Measurements from ENCODE around the gene SH2B3. TPM values are rescaled to one million over a fixed set of nuclear protein-coding genes. Genes with fewer than 3 reads are reported as not detected.
"Not testable (repeated sequence)": the region's sequence is repeated elsewhere in the genome, so short reads cannot be mapped to it uniquely, and the experiment has no call there.

The SH2B3 gene
- total and polyA plus RNA-seq, 2 donors = 8.4 to 9.1 TPM

- Histone ChIP-seq H3K27ac (ENCODE audit: low read depth in 1 of 2, low read length in 1 of 2) (no peak overlapping the region), H3K9me3 (ENCODE audit: control insufficient read depth in 2 of 2, insufficient read depth in 1 of 2, low read length in 1 of 2) (no peaks in the 10 kb centered on the region), H3K4me1 (ENCODE audit: control insufficient read depth in 2 of 2, insufficient read depth in 2 of 2, low read length in 2 of 2) (peaks cover 4 to 12% of the 10 kb centered on the region in 2 donors), H3K27me3 (ENCODE audit: control insufficient read depth in 2 of 2, insufficient read depth in 1 of 2, low read length in 1 of 2) (peaks cover 0 to 15% of the 10 kb centered on the region in 2 donors), H3K36me3 (ENCODE audit: control insufficient read depth in 2 of 2, insufficient read depth in 2 of 2, low read length in 1 of 2) (no peaks in the 10 kb centered on the region), H3K4me3 (ENCODE audit: low read length in 2 of 2) (no peak overlapping the region)
- WGBS = 98% methylated on average over 3 of the region's 3 CpGs
- DNase-seq (ENCODE audit: low read depth in 6 of 9, low spot score in 9 of 9) = no peak
Observed at GRCh38 chr12:111363578-111363977, 42.1 kb upstream of the SH2B3 start.

GRCh38 chr12:111366075-111366474 is 39.6 kb upstream of the SH2B3 start:
- 97% methylated on average over 10 of the region's 10 CpGs for WGBS
- peaks cover 7 to 18% of the 10 kb centered on the region in 2 donors for H3K4me1 ChIP-seq (ENCODE audit: control insufficient read depth in 2 of 2, insufficient read depth in 2 of 2, low read length in 2 of 2)

GRCh38 chr12:111366583-111366982 is 39.1 kb upstream of the SH2B3 start:
- Histone ChIP-seq H3K4me1 (ENCODE audit: control insufficient read depth in 2 of 2, insufficient read depth in 2 of 2, low read length in 2 of 2) (peaks cover 7 to 15% of the 10 kb centered on the region in 2 donors), H3K36me3 (ENCODE audit: control insufficient read depth in 2 of 2, insufficient read depth in 2 of 2, low read length in 1 of 2) (no peaks in the 10 kb centered on the region), H3K27me3 (ENCODE audit: control insufficient read depth in 2 of 2, insufficient read depth in 1 of 2, low read length in 1 of 2) (peaks cover 2 to 31% of the 10 kb centered on the region in 2 donors), H3K4me3 (ENCODE audit: low read length in 2 of 2) (no peak overlapping the region), H3K9me3 (ENCODE audit: control insufficient read depth in 2 of 2, insufficient read depth in 1 of 2, low read length in 1 of 2) (no peaks in the 10 kb centered on the region), H3K27ac (ENCODE audit: low read depth in 1 of 2, low read length in 1 of 2) (no peak overlapping the region)
- 98% methylated on average over 2 of the region's 2 CpGs for WGBS
- DNase-seq (ENCODE audit: low read depth in 6 of 9, low spot score in 9 of 9) = no peak

More at GRCh38 chr12:111366075-111366474, 39.6 kb upstream of the SH2B3 start:
- H3K4me3 ChIP-seq (ENCODE audit: low read length in 2 of 2) = no peak overlapping the region
- H3K9me3 ChIP-seq (ENCODE audit: control insufficient read depth in 2 of 2, insufficient read depth in 1 of 2, low read length in 1 of 2) = no peaks in the 10 kb centered on the region
- peaks cover 2 to 31% of the 10 kb centered on the region in 2 donors for H3K27me3 ChIP-seq (ENCODE audit: control insufficient read depth in 2 of 2, insufficient read depth in 1 of 2, low read length in 1 of 2)
- no peak for DNase-seq (ENCODE audit: low read depth in 6 of 9, low spot score in 9 of 9)
- H3K36me3 ChIP-seq (ENCODE audit: control insufficient read depth in 2 of 2, insufficient read depth in 2 of 2, low read length in 1 of 2) = no peaks in the 10 kb centered on the region
- H3K27ac ChIP-seq (ENCODE audit: low read depth in 1 of 2, low read length in 1 of 2) = no peak overlapping the region

GRCh38 chr12:111367661-111368221 is 38.0 kb upstream of the SH2B3 start:
- no peak for DNase-seq (ENCODE audit: low read depth in 6 of 9, low spot score in 9 of 9)
- Histone ChIP-seq H3K9me3 (ENCODE audit: control insufficient read depth in 2 of 2, insufficient read depth in 1 of 2, low read length in 1 of 2) (no peaks in the 10 kb centered on the region), H3K4me3 (ENCODE audit: low read length in 2 of 2) (peak overlapping the region in 1 of 2 donors; percentile 75), H3K4me1 (ENCODE audit: control insufficient read depth in 2 of 2, insufficient read depth in 2 of 2, low read length in 2 of 2) (peaks cover 7 to 15% of the 10 kb centered on the region in 2 donors), H3K27me3 (ENCODE audit: control insufficient read depth in 2 of 2, insufficient read depth in 1 of 2, low read length in 1 of 2) (peaks cover 2 to 31% of the 10 kb centered on the region in 2 donors), H3K27ac (ENCODE audit: low read depth in 1 of 2, low read length in 1 of 2) (no peak overlapping the region), H3K36me3 (ENCODE audit: control insufficient read depth in 2 of 2, insufficient read depth in 2 of 2, low read length in 1 of 2) (no peaks in the 10 kb centered on the region)
- WGBS = 90% methylated on average over 7 of the region's 7 CpGs

- no peaks in the 10 kb centered on the region for H3K9me3 ChIP-seq (ENCODE audit: control insufficient read depth in 2 of 2, insufficient read depth in 1 of 2, low read length in 1 of 2)
- H3K27ac ChIP-seq (ENCODE audit: low read depth in 1 of 2, low read length in 1 of 2) = no peak overlapping the region
- H3K27me3 ChIP-seq (ENCODE audit: control insufficient read depth in 2 of 2, insufficient read depth in 1 of 2, low read length in 1 of 2) = peaks cover 2 to 31% of the 10 kb centered on the region in 2 donors
- no peaks in the 10 kb centered on the region for H3K36me3 ChIP-seq (ENCODE audit: control insufficient read depth in 2 of 2, insufficient read depth in 2 of 2, low read length in 1 of 2)
- H3K4me3 ChIP-seq (ENCODE audit: low read length in 2 of 2) = peak overlapping the region; percentile 41 to 75
- peaks cover 7 to 15% of the 10 kb centered on the region in 2 donors for H3K4me1 ChIP-seq (ENCODE audit: control insufficient read depth in 2 of 2, insufficient read depth in 2 of 2, low read length in 2 of 2)
- 9% methylated on average over 18 of the region's 18 CpGs for WGBS
- DNase-seq (ENCODE audit: low read depth in 6 of 9, low spot score in 9 of 9) = no peak
Observed at GRCh38 chr12:111368291-111368787, 37.4 kb upstream of the SH2B3 start.

GRCh38 chr12:111368788-111369495 is 36.8 kb upstream of the SH2B3 start, which contains the start of gene PHETA1:
TSS of gene PHETA1 (minus strand) at chr12:111369095. CDS start at chr12:111363427, 5,668 bp downstream.
- H3K4me3 ChIP-seq (ENCODE audit: low read length in 2 of 2) = peak within 1 kb of the TSS; percentile 41 to 75
- 1% methylated on average over 72 of the region's 72 CpGs for WGBS
- DNase-seq (ENCODE audit: low read depth in 6 of 9, low spot score in 9 of 9) = peak; percentile 11 to 70 (median 40)
- peaks cover 2 to 31% of the 10 kb centered on the region in 2 donors for H3K27me3 ChIP-seq (ENCODE audit: control insufficient read depth in 2 of 2, insufficient read depth in 1 of 2, low read length in 1 of 2)
- H3K27ac ChIP-seq (ENCODE audit: low read depth in 1 of 2, low read length in 1 of 2) = no peak within 1 kb of the TSS
- no peaks in the 10 kb centered on the region for H3K9me3 ChIP-seq (ENCODE audit: control insufficient read depth in 2 of 2, insufficient read depth in 1 of 2, low read length in 1 of 2)
- no peaks in the 10 kb centered on the region for H3K36me3 ChIP-seq (ENCODE audit: control insufficient read depth in 2 of 2, insufficient read depth in 2 of 2, low read length in 1 of 2)
- peaks cover 7 to 15% of the 10 kb centered on the region in 2 donors for H3K4me1 ChIP-seq (ENCODE audit: control insufficient read depth in 2 of 2, insufficient read depth in 2 of 2, low read length in 2 of 2)

DNA sequence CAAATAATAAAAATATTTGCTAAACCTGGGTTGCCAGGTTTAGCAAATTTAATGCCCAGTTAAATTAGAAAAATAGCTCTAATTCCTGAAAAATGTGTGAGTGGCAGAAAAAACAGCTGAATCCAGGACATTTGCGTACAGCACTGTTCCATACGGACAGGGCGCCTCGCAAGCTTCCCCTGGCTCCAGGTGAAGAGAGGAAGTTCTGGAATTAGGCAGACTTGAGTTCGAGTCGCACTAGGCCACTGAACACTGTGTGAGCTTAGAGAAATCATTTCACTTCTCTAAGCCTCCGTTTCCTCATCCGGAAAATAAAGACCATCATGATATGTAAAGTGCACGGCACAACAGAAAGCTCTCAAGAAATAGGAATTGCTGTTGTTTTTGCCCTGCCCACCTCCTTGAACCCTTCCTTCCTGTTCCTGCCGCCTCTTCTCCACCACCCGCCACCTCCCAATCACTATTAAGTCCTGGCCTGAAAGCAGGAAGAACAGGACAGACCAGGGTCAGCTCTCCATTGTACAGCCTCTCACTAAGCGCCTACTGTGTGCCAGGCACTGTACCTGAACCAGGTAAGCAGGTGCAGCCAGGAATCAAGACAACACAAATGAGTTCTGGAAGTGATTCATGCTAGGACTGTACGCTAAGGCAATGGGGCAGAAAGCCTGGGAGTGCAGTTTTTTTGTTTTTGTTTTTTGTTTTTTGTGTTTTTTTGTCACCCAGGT is 36.1 kb upstream of the SH2B3 start:
- Histone ChIP-seq H3K27ac (ENCODE audit: low read depth in 1 of 2, low read length in 1 of 2) (no peak overlapping the region), H3K27me3 (ENCODE audit: control insufficient read depth in 2 of 2, insufficient read depth in 1 of 2, low read length in 1 of 2) (peaks cover 2 to 31% of the 10 kb centered on the region in 2 donors), H3K4me1 (ENCODE audit: control insufficient read depth in 2 of 2, insufficient read depth in 2 of 2, low read length in 2 of 2) (peaks cover 7 to 15% of the 10 kb centered on the region in 2 donors), H3K9me3 (ENCODE audit: control insufficient read depth in 2 of 2, insufficient read depth in 1 of 2, low read length in 1 of 2) (no peaks in the 10 kb centered on the region), H3K4me3 (ENCODE audit: low read length in 2 of 2) (peak overlapping the region; percentile 41 to 75), H3K36me3 (ENCODE audit: control insufficient read depth in 2 of 2, insufficient read depth in 2 of 2, low read length in 1 of 2) (no peaks in the 10 kb centered on the region)
- no peak for DNase-seq (ENCODE audit: low read depth in 6 of 9, low spot score in 9 of 9)
- WGBS = 62% methylated on average over 13 of the region's 13 CpGs

- not testable (repeated sequence) for H3K36me3 ChIP-seq (ENCODE audit: control insufficient read depth in 2 of 2, insufficient read depth in 2 of 2, low read length in 1 of 2); H3K4me3 ChIP-seq (ENCODE audit: low read length in 2 of 2); DNase-seq (ENCODE audit: low read depth in 6 of 9, low spot score in 9 of 9); H3K27ac ChIP-seq (ENCODE audit: low read depth in 1 of 2, low read length in 1 of 2); H3K9me3 ChIP-seq (ENCODE audit: control insufficient read depth in 2 of 2, insufficient read depth in 1 of 2, low read length in 1 of 2)
- Histone ChIP-seq H3K4me1 (ENCODE audit: control insufficient read depth in 2 of 2, insufficient read depth in 2 of 2, low read length in 2 of 2) (peaks cover 6 to 12% of the 10 kb centered on the region in 2 donors), H3K27me3 (ENCODE audit: control insufficient read depth in 2 of 2, insufficient read depth in 1 of 2, low read length in 1 of 2) (peaks cover 2 to 20% of the 10 kb centered on the region in 2 donors)
- WGBS = 98% methylated on average over 1 of the region's 1 CpG
Observed at GRCh38 chr12:111373231-111373630, 32.5 kb upstream of the SH2B3 start.

Data from thymus (tissue), 11 donors.